HG03442 (cell line): ENCODE measurements around the gene ADCY3.

Source experiments
- ATAC-seq: cut with Tn5 transposase; IDR thresholded peaks from one replicate; pipeline ENCODE4 v1.9.1; 2021; ENCODE audit warnings: mild to moderate bottlenecking, moderate library complexity; ENCODE audit not compliant: unreplicated experiment

Gene ADCY3

GRCh38 chr2:24920098-24920808, at the start of gene ADCY3:
ADCY3 (minus strand) TSS chr2:24920237; CDS start chr2:24918987, 1,250 bp downstream.
- peak; percentile 43 for ATAC-seq

GRCh38 chr2:24969784-24970183, 49.7 kb upstream of the ADCY3 start:
- no peak for ATAC-seq

GRCh38 chr2:24961903-24962302, 41.9 kb upstream of the ADCY3 start:
- no peak for ATAC-seq

- no peak for ATAC-seq
Measured at GRCh38 chr2:24959761-24960160, 39.7 kb upstream of the ADCY3 start.

- ATAC-seq, result no peak
Measured at GRCh38 chr2:24958411-24958935, 38.4 kb upstream of the ADCY3 start.

GRCh38 chr2:24957976-24958375, 37.9 kb upstream of the ADCY3 start:
- ATAC-seq, result no peak

GRCh38 chr2:24957221-24957620, 37.2 kb upstream of the ADCY3 start:
- no peak for ATAC-seq

GRCh38 chr2:24955921-24956320, 35.9 kb upstream of the ADCY3 start:
- no peak for ATAC-seq

GRCh38 chr2:24955232-24955631, 35.2 kb upstream of the ADCY3 start:
- no peak for ATAC-seq

GRCh38 chr2:24950102-24950501, 30.1 kb upstream of the ADCY3 start:
- ATAC-seq, result no peak

- ATAC-seq, result no peak
Measured at GRCh38 chr2:24948506-24948905, 28.5 kb upstream of the ADCY3 start.

- no peak for ATAC-seq
Measured at GRCh38 chr2:24947561-24948157, 27.6 kb upstream of the ADCY3 start.

- no peak for ATAC-seq
Measured at GRCh38 chr2:24945907-24946306, 25.9 kb upstream of the ADCY3 start.

- ATAC-seq, result no peak
Measured at GRCh38 chr2:24943427-24944053, 23.5 kb upstream of the ADCY3 start.

GRCh38 chr2:24939353-24939752, 19.3 kb upstream of the ADCY3 start:
- no peak for ATAC-seq

GRCh38 chr2:24937236-24937635, 17.2 kb upstream of the ADCY3 start:
- no peak for ATAC-seq

- ATAC-seq, result no peak
Measured at GRCh38 chr2:24935145-24935544, 15.1 kb upstream of the ADCY3 start.

- ATAC-seq, result no peak
Measured at GRCh38 chr2:24932715-24933114, 12.7 kb upstream of the ADCY3 start.

- ATAC-seq, result peak; percentile 66
Measured at GRCh38 chr2:24930768-24931167, 10.7 kb upstream of the ADCY3 start.

- no peak for ATAC-seq
Measured at GRCh38 chr2:24929230-24929629, 9.2 kb upstream of the ADCY3 start.

- ATAC-seq, result no peak
Measured at GRCh38 chr2:24928036-24928435, 8.0 kb upstream of the ADCY3 start.
